HG03442 (cell line): ENCODE measurements around the gene IL17D.
"Not testable (repeated sequence)": the region's sequence is repeated elsewhere in the genome, so short reads cannot be mapped to it uniquely, and the experiment has no call there.

Experiments
- ATAC-seq: cut with Tn5 transposase; IDR thresholded peaks from one replicate; pipeline ENCODE4 v1.9.1; 2021; ENCODE audit warnings: mild to moderate bottlenecking, moderate library complexity; ENCODE audit not compliant: unreplicated experiment

The IL17D gene, protein sequence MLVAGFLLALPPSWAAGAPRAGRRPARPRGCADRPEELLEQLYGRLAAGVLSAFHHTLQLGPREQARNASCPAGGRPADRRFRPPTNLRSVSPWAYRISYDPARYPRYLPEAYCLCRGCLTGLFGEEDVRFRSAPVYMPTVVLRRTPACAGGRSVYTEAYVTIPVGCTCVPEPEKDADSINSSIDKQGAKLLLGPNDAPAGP

DNA sequence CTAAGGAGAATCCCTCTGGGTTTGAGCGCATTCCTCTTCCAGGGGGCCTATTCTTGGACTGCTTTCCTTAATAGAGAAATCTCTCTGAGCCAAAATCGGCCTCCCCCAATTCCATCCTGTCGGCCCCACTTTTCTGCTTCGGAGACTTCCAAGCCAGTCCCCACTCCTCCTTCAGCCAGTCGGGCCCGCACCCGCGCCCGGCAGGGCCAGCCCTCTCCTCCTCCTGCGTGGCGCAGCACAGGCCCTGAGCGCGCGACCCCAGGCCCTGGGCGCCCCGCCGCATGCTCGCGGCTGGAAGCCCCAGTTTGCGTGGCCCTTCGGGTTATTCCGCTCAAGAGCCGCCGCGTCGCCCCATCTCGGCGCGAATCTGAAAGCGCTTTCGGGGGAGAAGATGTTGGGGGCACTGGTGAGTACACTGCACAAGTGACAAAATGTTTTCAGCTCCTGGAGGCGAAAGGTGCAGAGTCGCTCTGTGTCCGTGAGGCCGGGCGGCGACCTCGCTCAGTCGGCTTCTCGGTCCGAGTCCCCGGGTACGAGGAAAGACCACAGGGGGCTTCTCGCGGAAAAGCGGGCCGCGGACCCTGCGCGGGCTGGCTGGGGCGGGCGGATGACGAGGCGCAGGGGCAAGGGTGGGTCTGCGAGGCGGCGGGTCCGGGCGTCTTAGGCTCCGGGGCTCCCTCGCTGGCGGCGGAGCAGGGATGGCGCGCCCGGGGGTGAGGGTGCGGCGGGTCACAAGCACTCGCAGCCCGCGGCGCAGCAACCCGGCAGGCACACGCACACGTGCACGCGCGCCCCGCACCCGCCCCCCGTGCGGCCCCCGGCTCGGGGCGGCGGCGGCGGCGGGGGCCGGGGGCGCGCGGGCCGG is at the start of gene IL17D:
IL17D (plus strand) TSS at position 785 of the 865 bp plus-strand sequence. CDS start 303 bp downstream, outside the sequence.
- peak; percentile 17 for ATAC-seq

DNA sequence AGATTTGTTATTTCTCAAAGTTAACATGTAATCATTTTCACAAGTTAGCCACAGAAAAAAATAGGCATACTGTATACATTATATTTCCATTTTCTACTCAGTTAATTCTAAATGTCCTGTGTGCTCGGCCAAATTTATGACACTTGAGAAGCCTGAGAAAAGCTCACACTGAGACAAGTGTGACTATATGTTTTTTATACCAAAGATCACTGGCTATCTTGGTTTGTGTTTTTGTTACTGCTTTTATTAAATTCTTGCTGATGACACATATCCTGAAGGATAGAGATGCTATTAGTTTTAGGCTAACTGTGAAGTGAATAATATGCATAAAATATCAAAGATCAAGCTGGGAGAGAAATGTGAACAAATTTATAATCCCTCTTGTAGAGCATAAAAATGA is 49.3 kb upstream of the IL17D start:
- ATAC-seq = no peak

DNA sequence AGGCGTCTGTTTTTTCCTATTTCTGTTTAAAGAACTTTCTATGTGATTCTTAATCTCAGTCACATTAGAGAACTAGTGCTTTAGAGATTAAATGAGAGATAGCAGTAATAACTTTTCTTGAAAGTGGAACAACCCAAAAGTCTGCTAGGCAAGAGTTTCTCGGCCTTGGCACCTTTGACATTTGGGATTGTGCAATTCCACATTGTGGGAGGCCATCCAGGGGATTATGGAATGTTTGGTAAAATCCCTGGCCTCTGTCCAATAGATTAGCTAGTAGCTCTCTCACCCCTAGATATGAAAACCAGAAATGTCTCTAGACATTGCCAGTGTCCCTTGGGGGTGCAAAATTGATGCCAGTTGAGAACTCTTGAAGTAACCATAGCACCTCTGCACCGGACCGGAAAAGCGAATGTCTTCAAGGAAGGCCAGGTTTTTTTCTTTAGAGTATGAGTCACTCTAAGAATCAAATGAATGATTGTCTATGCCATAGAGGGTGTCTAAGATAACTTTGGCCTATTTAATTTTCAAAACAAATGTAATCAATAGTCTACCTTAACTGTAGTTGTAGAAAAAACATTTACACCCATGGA is 45.0 kb upstream of the IL17D start:
- no peak for ATAC-seq

DNA sequence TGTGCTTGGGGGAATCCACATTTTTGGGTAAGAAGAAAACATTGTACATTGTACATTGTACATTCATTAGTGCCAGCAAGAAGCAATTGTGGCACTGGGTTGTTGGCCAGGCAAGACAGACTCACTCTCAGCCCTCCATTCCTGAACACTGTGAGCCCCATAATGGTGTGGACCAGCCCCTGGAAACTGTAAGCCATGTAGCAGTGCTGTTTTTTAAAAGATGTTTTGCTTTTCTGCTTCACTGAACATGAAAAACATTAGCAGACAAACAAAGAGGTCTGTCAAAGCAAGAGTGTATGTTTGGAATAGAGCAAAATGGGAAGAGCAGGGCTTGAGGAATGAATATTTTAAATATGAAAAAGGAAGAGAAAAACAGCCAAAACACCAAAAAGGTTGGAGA is 39.1 kb upstream of the IL17D start:
- ATAC-seq = no peak

DNA sequence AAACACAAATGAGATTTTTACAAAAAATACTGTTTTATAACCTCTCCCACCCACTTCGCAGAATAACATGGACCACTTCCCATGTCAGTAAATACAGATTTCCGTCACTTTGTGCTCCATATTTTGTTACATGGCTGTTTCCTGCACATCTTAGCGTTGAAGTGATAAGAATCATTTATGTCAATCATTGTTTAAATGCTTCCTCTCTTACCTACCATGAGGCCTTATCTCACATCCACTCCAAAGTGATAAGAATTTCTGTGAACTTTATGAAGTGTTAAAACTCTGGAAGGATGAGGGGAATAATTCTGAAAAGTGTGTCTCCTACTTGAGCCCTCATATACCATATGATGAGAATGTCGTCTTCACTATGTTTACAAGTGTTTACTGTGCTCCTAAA is 36.6 kb upstream of the IL17D start:
- ATAC-seq = no peak

DNA sequence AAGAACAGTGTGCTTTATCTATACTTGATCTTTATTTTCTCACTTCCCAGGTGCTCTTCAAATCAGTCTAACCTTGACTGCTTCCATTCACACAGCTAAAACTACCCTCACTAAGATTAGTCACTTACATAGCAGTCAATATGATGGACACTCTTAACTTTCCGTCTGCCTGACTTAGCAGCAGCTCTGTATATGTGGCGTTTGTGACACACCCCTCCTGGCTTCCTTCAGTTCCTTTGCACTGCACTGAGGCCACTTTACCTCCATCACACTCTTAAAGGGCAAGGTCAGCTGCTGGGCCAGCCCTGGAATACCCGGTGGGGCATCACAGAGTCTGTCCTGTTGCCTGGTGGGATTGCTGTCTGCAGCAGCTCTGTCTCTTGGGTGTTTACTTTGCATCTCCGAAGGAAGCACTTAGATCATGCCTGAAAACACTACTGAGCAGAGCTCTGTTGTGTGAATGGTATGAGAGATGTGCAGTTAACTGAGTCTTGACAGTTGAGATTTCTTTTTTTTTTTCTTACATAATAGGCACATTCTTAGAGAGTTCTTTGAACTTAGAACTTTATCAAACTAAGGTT is 35.6 kb upstream of the IL17D start:
- no peak for ATAC-seq

DNA sequence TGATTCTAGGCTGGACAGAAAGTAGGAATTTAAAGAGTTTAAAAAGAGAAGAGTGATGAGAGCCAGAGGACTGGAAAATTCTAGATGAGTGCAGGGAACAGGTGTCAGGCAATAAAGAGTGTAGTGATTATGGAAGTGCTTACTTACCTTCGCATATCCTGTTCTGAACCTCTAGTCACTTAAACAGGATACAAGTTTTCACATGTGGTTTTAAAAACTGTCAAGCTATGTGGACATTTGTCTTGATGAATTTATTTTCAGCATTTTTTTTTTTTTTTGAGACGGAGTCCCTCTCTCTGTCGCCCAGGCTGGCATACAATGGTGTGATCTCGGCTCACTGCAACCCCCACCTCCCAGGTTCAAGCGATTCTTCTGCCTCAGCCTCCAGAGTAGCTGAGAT is 34.3 kb upstream of the IL17D start:
- no peak for ATAC-seq

DNA sequence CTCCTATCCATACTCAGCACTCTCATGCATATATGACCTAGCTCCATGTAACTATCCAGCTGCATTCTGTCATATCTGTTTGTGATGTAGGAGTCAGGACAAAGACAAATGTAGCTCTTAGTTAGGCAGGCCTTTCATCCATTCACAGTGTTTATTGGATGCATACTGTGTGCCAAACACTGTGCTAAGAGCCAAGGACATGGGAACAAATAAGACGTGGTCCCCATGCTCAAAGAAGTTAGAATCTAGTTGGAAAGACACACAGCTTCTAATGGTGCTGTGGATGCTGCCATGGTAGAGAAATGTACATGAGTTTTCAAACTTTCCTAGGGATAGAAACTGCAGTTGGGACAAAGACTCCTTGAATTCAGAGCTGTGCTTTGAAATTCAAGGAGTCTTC is 31.7 kb upstream of the IL17D start:
- ATAC-seq = no peak

DNA sequence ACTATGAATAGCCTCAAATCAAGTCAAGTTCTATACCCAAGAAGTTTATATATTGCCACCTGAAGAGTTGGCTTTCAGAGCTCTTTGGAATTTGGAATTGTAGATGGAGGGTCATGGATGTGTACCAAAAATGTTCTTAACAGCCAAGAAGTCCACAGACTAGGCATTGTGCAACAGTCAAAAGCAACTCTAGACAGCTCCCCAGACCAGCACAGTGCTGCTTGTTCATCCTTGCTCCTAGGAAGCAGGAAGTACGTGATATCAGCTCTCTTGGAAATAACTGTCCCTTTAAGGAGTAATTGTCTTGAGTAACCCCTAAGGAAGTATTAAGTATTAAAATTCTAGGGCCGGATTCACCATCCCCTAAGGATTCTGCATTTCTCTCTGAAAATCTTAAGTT is 30.7 kb upstream of the IL17D start:
- no peak for ATAC-seq

DNA sequence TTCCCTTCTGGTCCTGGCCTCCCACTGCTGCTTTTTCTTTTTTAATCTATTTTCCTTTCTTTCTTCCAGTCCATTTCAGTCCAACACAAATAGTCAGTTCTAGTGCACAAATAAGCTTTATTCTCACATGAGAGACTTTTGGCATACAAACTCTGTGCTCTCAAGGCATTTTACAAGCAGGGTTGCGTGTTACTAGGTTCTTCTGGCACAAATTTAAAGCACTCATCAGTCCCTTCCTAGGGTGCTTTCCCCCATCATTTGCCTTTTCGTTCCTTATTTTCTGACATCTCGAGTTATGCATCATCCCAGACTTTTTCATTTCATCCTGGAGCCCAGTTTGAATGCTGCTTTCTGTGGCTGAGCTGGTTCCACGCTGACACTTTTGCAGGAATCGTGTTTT is 29.8 kb upstream of the IL17D start:
- no peak for ATAC-seq

DNA sequence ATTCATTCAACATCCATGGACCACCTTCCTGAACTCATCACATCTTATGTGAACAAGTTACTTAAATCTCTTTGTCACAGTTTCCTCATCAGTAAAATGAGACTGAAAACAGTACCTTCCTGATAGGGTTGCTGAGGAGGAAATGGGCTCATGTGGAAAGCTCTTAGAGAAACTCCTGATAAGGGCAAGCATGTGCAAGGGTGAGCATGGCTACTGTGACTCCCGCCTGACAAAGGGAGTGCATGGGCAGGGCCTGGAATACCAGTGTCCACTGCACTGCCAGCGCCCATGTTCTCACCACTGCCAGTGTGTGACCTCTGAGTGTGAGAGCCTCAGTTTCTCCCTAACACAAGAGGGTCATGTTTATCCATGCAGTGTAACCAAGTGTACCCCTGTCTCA is 27.3 kb upstream of the IL17D start:
- no peak for ATAC-seq

DNA sequence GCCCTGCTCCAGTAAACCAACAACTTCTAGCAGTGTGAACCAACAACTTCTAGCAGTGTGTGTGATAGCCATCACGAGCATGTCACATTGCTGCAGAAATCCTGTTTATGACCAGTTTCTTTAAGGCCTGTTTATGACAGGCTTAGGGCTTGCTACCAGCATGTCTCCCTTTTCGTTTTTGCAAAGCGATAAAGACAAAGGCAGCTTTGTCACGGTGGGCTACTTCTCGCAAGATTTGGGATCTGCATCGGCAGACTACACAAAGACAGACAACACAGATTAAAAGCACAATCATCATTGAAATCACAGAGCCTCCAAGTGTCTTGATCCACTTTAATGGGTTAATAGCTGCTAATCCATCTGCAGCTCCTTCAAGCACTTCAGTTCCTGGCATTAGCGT is 24.9 kb upstream of the IL17D start:
- ATAC-seq = not testable (repeated sequence)

DNA sequence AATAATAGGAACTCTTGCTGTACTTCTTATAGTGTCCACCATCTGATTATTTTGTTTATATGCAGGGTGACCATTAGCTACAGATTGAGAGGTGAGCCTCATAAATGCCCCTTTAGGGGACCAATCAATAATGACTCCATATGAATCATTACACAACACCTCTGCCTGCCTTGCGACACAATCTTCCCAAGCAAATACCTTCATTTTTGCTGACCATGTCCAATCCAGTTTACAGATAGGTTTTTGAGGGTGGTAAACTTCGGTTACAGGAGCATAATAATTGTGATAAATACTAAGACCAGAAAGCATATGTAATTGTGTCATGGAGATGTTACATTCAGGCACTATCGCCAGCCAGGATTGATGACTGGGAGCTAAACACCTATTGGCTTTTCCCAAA is 23.6 kb upstream of the IL17D start:
- no peak for ATAC-seq

DNA sequence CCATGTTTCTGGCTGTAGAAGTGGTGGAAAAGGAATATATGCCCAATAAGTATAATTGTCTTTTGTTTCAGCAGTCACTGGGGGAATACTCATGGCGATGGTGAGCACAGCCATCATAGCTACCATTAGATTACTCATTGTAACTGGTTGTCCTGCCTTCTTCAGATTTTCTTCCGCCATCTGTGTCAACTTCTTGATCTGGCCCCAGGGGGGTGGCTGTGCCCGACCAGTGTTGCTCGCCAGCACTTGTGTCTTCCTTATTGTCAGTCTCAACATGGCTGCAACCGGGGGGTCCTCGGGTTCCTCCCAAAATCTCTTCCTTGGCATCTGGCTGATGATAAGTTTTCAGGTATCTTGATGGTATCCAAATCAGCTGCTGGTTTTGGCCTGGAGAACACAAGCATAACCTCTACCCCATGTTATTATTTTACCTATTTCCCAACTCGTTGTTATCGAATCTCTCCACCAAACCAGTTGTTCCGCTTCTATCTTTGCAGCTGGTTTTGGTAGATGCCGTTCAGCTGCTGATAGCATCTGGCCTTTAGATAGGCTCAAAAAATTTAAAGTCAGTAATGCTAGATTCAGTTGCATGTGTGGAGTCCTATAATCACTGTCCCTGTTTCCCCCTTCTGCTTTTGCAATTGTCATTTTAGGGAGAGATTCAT is 23.0 kb upstream of the IL17D start:
- no peak for ATAC-seq

DNA sequence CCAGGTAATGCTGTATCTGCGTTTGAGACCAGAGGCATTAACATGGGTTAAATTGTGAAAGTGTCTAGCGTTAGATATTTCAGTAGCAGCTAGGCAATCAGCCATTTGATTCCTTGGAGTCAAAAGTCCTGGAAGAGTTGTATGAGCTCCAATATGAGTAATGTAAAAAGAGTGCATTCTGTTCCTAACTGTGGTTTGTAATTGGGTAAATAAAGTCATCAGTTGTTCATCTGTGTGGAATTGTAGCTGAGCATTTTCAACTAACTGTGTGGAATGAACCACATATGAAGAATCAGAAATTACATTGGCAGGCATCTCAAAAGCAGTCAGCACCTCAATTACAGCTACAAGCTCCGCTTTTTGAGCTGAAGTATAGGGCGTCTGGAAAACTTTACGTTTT is 22.0 kb upstream of the IL17D start:
- not testable (repeated sequence) for ATAC-seq

DNA sequence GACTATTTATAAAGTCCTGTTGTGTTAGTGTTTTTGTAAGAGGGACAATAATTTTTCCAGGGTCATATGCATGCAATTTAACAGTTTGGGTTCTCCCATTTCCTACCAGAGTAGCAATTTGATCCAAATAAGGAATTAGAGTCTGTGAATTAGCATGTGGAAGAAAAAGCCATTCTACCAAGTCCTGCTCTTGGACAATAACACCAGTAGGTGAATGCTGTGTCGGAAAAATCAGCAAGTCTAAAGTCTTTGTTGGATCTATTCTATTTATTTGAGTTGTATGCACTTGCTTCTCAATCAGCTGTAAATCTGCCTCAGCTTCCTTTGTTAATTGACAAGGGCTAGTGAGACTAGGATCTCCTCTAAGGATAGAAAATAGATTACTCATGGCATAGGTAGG is 21.4 kb upstream of the IL17D start:
- ATAC-seq = no peak

DNA sequence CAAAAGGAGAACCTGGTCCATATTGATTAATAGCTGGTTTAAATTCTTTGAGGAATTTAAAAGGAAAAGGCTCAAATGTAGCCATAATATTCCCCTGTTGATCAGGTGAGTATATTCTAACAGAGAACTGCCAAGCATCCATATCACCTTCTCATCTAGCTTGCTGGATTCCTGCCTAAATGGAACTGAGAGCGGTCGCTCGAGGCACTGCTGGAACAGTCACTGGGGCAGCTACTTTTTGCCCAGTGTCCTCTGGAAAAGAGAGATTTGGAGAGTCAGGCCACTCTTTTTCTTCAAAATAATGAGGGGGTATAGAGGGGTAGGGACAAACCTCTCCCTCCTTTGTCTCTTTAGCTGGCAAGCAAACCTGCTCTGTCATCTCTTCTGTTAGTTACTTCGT is 19.5 kb upstream of the IL17D start:
- no peak for ATAC-seq

DNA sequence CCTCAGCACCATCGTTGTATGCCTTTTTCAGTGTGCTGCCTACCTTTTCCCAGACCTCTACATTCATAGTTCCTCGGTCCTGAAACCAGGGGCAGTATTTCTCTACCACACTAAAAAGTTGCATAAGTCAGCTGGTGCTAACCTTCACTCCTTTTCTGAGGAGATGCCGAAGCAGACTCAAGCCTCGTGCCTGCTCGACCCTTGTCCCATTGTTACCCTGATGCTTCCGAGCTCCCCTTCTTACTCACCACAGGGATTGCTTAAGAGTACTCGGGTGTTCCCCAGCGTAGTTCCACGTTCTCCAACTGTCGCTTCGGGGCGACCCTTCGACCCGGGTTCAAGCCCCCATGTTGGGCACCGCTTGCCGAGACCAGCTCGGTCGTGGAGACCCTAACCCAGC is 19.0 kb upstream of the IL17D start:
- ATAC-seq = no peak

DNA sequence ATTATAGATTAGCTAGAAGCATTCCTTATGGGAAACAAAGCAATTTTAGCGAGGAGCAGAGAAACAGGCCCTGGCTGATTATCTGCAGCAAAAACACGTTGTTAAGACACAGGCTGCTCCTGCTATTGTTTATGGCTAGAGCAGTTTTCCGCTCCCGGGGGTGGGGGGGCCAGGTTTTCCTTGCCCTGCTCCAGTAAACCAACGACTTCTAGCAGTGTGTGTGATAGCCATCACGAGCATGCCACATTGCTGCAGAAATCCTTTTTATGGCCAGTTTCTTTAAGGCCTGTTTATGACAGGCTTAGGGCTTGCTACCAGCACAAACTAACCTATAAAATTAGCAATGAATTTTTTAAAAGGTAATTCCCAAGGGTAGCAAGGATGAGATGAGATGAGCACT is 18.4 kb upstream of the IL17D start:
- no peak for ATAC-seq

DNA sequence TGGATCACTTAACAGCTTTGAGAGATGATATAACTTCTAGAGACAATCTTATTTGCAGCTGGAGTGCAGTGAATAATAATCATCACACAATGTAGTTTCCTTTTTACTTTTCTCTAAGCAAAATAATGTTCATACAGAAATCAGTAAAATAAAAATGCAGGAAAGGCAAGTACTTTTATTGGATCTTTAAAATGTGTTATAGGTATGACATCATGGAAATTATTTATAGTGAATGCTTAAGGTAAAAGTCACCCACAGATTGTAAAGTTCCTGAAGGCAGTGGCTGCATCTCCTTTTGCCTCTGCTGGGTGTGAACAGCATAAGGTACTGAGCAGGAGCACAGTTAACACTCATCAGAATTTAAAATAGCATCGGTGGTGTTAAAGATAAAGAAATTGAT is 17.3 kb upstream of the IL17D start:
- ATAC-seq = no peak

DNA sequence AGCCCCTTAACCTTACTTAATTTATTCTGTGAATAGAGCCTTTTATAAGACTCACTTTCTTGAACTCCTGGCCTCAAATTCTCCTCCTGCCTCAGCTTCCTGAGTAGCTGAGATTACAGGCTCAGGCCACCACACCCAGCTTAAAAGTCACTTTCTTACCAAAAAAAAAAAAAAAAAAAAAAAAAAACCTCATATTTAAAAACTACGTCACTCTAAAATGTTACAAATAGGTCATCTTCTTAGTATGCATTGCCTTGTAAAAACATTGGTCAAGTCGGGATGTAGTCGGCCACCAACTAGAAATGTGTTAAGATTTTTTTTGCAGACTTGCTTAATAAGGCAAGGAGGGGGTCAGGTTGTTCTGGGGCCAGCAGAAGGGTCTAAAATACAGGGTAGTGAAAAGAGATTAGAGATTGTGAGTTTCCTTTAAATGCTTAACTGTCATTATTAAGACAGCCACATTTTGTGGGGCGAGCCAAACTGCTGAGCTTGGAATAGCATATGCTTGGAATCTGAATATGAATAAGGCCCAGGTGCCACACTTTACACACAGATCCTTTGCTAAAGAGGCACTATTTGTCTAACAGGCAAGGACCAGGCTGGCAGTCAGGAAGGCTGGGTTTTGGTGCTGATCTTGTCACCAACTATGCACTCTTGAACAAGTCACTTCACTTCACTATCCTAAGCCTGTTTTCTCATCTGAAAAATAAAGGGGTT is 16.5 kb upstream of the IL17D start:
- ATAC-seq = no peak
